Neural cell (in vitro differentiated cells): Measurements from ENCODE around the gene AGFG2.

Source experiments
- CTCF ChIP-seq: fragments of 450-650 bp; IDR thresholded peaks from 2 replicates; pipeline ENCODE4 v1.5.1; 2014; ENCODE audit warnings: antibody characterized with exemption, mild to moderate bottlenecking, moderate library complexity; ENCODE audit not compliant: poor library complexity, severe bottlenecking
- EP300 ChIP-seq: fragments of 450-650 bp; conservative IDR thresholded peaks from 2 replicates; pipeline ENCODE4 v1.6.1; 2014; ENCODE audit warnings: antibody characterized with exemption, mild to moderate bottlenecking, moderate library complexity; ENCODE audit not compliant: poor library complexity, severe bottlenecking
- EZH2 ChIP-seq: fragments of 200-600, 300-800 bp; shearing (Covaris generic), sonication (generic); IDR thresholded peaks from 2 replicates; pipeline ENCODE4 v1.6.1; 2014; ENCODE audit warnings: antibody characterized with exemption, low read length, borderline replicate concordance, mild to moderate bottlenecking; ENCODE audit not compliant: insufficient read depth, poor library complexity, severe bottlenecking
- POLR2AphosphoS5 ChIP-seq: IDR thresholded peaks from 2 replicates; pipeline ENCODE4 v1.6.1; 2012
- RAD21 ChIP-seq: fragments of 450-650 bp; conservative IDR thresholded peaks from 2 replicates; pipeline ENCODE4 v1.6.1; 2014; ENCODE audit warnings: antibody characterized with exemption, mild to moderate bottlenecking, moderate library complexity
- SMC3 ChIP-seq: fragments of 450-650 bp; conservative IDR thresholded peaks from 2 replicates; pipeline ENCODE4 v1.6.1; 2014; ENCODE audit warnings: antibody characterized with exemption, mild to moderate bottlenecking, moderate library complexity; ENCODE audit not compliant: poor library complexity
- TAF1 ChIP-seq: IDR thresholded peaks from 2 replicates; pipeline ENCODE4 v1.6.1; 2012; ENCODE audit warnings: low read depth
- TF ChIP-seq, protein P1 (sequence below): IDR thresholded peaks from 2 replicates; pipeline ENCODE4 v1.6.1; 2012; ENCODE audit warnings: borderline replicate concordance

- TF ChIP-seq, protein P1, sequence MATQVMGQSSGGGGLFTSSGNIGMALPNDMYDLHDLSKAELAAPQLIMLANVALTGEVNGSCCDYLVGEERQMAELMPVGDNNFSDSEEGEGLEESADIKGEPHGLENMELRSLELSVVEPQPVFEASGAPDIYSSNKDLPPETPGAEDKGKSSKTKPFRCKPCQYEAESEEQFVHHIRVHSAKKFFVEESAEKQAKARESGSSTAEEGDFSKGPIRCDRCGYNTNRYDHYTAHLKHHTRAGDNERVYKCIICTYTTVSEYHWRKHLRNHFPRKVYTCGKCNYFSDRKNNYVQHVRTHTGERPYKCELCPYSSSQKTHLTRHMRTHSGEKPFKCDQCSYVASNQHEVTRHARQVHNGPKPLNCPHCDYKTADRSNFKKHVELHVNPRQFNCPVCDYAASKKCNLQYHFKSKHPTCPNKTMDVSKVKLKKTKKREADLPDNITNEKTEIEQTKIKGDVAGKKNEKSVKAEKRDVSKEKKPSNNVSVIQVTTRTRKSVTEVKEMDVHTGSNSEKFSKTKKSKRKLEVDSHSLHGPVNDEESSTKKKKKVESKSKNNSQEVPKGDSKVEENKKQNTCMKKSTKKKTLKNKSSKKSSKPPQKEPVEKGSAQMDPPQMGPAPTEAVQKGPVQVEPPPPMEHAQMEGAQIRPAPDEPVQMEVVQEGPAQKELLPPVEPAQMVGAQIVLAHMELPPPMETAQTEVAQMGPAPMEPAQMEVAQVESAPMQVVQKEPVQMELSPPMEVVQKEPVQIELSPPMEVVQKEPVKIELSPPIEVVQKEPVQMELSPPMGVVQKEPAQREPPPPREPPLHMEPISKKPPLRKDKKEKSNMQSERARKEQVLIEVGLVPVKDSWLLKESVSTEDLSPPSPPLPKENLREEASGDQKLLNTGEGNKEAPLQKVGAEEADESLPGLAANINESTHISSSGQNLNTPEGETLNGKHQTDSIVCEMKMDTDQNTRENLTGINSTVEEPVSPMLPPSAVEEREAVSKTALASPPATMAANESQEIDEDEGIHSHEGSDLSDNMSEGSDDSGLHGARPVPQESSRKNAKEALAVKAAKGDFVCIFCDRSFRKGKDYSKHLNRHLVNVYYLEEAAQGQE: no peak
- TF ChIP-seq CTCF (no peak), POLR2AphosphoS5 (no peak), EP300 (no peak), EZH2 (no peak), TAF1 (no peak), SMC3 (no peak), RAD21 (no peak)
Measured at GRCh38 chr7:100575746-100576383, 36.9 kb downstream of the AGFG2 start.
